Activated CD4-positive, alpha-beta T cell treated with anti-CD3 and anti-CD28 coated beads for 48 hours (primary cell): ENCODE data around the gene IP6K2.
"Not testable (repeated sequence)": the region's sequence is repeated elsewhere in the genome, so short reads cannot be mapped to it uniquely, and the experiment has no call there.

Experiments used
- DNase-seq: peaks from one replicate; pipeline ENCODE4 v3.0.0-alpha.2; 2020

IP6K2 gene

GRCh38 chr3:48725185-48725855 lies 8.3 kb upstream of the IP6K2 start:
- not testable (repeated sequence) for DNase-seq

DNA sequence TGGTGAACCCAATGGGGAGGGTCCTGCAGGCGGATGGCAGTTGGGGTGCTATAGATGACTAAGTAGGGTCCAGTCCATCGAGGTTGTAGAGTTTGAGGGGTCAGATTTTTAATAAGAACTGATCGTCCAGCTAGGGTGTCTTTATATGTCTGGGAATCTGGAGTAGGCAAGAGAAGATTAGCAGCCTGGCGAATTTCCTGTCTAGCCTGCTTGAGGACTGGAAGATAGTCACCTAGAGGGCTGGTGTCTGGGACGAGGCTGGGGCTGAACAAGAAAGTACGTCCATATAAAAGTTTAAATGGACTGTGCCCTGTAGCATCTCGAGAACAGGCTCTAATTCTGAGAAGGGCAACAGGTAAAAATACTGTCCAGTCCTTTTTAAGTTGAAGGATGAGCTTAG lies 6.7 kb upstream of the IP6K2 start:
- DNase-seq, result no peak

- not testable (repeated sequence) for DNase-seq
Observed at GRCh38 chr3:48723293-48723692, 6.3 kb upstream of the IP6K2 start.

- DNase-seq, result peak; percentile 44
Observed at GRCh38 chr3:48716508-48716981, 476 bp downstream of the IP6K2 start.

DNA sequence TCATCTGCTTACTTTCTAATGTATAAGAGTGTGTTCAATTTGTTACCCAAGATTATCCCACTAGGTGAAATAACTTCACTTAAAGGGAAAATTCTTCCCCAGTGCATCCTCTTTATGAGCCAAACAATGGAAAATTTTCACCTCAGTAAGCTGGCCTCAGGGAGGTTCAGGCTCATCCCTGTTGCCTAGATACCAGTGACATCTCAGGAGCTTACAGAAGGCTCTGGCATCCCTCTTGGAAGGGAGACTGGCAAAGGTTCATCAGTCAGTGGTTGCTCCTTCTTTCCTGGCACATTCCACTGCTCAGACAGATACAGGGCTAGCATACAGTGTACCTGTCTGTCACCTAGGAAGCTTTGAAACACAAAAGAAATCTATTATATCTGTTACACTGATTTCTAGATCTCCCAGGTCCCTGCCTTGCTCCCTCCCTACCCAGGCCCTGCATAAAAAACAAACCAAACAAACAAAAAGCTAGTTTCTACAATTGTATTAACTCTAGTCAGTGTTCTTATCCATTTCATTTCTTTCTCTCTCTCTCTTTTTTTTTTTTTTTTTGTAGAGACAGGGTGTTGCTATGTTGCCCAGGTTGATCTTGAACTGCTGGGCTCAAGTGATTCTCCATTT lies 1.7 kb downstream of the IP6K2 start:
- no peak for DNase-seq

GRCh38 chr3:48711727-48712126 lies 5.3 kb downstream of the IP6K2 start:
- no peak for DNase-seq

GRCh38 chr3:48709051-48709461 lies 8.0 kb downstream of the IP6K2 start:
- no peak for DNase-seq

GRCh38 chr3:48708481-48708889 lies 8.5 kb downstream of the IP6K2 start:
- no peak for DNase-seq

DNA sequence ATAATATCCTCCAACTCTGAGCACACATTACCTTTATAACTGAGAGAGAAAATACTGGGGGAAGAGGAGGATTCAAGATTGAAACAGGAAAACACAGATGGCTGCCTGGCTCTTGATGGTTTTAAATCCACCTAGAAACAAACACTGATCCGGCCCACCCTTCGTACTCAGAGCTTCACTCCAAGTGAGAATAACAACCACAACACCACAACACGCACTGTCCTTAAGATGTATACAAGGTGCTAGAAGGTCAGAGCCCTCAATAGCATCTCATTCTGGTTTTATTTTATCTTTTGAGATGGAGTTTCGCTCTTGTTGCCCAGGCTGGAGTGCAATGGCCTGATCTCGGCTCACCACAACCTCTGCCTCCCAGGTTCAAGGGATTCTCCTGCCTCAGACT lies 9.9 kb downstream of the IP6K2 start:
- no peak for DNase-seq

DNA sequence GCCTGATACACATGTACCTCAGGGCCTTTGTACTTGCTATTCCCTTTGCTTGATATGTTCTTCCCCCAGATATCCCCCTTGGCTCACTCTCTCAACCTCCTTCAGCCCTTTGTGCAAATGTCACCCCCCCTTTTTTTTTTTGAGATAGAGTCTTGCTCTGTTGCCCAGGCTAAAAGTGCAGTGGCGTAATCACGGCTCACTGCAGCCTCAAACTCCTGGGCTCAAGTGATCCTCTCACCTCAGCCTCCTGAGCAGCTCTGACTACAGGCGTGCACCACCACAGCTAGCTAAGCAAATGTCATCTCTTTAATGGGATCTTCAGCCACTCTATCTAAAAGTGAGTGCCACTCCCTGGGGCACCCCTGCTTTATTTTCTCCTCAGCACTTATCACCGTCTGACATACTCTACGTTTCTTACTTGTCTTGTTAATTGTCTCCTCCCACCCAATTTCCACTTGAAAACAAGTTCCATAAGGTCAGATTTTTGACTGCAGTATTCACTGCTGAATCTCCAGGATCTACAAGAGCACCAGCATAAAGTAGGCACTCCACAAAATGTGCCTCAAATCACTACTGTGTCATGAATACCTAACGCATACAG lies 14.6 kb downstream of the IP6K2 start:
- no peak for DNase-seq

- no peak for DNase-seq
Observed at GRCh38 chr3:48700731-48701405, 16.2 kb downstream of the IP6K2 start.

DNA sequence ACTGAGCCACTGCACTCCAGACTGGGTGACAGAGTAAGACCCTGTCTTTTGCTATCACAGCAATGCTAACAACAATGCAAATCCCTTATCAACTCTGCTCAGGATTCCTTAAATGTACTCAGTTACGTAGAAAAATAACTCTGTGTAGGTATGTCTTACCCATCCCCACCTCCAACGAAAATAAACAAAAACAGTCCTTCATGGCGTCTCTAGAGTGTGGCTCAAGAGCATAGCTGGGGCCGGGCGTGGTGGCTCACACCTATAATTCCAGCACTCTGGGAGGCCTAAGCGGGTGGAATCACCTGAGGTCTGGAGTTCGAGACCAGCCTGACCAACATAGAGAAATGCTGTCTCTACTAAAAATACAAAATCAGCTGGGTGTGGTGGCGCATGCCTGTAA lies 18.1 kb downstream of the IP6K2 start:
- DNase-seq, result no peak

GRCh38 chr3:48697952-48698351 lies 19.1 kb downstream of the IP6K2 start:
- DNase-seq, result no peak

- no peak for DNase-seq
Observed at GRCh38 chr3:48696601-48697000, 20.4 kb downstream of the IP6K2 start.

DNA sequence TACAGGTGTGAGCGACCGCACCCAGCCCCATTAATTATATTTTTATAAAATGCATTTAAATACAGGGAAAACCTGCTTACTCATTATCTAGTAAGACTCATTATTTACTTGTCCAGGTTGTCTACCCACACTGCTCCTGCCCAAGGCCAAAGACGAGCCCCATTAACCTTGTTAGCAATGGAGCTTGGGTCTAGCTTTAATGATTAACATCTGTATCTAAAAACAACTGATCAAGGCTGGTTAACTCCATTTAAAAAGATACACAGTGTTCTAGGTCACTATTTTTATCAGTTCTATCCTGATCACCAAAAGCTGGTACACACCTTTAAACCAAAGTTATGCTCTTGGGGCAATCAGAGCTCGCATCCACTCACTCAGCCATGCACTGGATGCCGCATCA lies 20.9 kb downstream of the IP6K2 start:
- no peak for DNase-seq

DNA sequence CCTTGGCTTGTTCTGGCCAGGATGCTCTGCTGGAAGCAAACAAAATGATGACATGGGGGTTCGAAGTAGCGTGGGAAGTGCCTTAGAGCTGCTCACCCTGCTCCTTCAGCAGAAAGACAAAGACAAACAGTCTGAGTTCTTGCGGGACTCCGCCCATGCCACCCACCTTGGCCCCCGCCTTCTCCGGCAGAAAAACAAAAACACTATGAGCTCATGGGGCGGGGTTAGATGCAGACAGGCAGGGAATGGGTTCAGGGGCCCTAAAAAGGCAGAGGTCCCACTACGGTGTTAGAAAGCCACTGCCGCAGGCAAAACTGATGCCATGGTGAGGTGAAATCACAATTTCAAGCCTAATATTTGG lies 21.6 kb downstream of the IP6K2 start:
- no peak for DNase-seq

DNA sequence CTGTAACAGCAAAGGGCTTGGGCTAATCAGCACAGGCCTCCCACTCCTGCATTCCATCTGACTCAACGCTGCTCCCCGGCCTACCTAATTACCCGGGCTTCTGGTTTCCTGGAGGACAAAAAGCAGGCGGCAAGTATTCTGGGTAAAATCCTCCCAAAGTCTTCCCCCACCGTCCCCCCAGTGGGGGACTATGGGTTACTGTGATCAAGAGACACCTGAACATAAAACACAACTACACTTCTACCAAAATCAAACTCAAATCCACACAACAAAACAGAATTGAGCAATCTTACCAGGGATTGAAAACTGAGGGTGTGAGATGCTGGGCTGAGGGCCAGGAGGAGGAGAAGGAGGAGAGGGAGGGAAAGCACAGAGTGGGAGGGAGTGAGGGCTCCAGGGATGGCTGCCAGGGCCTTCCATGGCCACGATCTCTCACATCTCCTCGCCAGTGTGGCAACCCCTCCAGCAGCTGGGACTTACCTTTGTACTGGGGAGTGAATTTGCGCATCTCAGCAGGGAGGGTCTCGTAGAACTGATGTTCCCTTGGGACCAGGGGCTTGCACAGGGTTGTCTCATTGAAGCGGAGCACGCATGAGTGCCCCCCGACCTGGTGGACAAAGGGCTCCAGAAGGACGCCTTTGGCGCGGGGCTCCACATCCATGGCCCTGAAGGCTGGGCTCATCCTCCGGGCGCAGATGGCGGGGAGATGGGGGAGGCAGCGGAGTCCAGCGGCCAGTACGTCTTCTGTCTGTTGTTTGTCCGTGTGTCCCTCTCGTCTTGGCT lies 22.2 kb downstream of the IP6K2 start:
- no peak for DNase-seq

DNA sequence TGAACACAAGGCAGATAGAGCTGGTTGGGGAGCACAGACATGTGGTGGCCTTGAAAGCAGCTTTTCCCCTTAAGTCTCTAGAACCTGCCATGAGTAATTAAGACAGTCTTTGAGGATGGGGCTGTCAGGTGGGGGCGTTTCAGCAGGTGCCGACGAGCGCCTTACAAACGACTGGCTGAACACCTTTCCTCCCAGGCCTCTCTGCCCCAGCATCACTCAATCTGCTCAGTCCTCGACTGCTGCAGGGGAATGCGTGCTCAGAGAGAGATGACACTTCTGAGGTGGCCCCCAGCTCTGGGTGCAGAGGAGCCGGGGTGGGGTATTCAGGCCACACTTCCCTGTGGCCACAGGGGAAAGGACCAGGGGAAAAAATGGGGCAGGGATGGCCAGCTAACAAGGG lies 23.2 kb downstream of the IP6K2 start:
- no peak for DNase-seq

DNA sequence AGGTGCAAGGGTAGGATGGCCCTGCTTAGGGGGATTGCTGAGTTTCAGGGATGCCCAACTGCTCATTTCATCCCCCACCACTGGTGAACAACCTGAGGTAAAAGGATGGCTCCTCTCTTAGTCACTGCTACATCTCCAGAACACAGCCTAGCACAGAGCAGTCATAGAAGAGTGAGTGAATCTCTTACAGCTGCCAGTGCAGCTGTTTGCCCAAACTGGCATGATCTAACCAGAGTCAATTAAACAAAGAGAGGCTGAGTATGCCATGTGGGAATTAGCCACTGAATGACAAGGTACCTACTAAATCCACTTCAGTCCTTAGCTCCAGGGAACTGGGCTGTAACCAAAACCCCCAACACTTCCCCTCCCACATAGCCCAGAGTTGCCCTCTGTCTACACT lies 24.5 kb downstream of the IP6K2 start:
- DNase-seq, result no peak

GRCh38 chr3:48690846-48691458 lies 26.1 kb downstream of the IP6K2 start:
- no peak for DNase-seq

GRCh38 chr3:48689384-48689783 lies 27.6 kb downstream of the IP6K2 start:
- DNase-seq, result no peak

DNA sequence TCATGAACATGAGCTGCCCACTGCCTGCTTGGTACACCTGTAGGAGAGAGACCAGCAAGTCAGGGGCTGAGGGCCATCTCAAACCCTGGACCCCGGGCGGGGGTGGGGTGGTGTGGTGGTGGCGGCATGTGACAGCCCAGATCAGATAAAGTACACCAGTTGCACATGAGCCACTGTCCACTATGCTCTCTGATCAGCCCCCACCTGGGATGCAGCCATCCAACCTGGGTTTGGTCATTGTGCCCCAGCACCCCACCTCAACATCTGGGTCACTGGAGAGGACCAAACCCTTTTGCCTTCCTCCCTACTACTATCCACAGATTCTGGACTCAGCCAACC lies 28.3 kb downstream of the IP6K2 start:
- DNase-seq, result no peak
